ENCODE results near the gene USP46.

GRCh38 chr4:52687696-52688095, 28.6 kb upstream of the USP46 start:
- TF ChIP-seq CTCF (IDR thresholded peaks at IDR 0.05) (no peak), POLR2AphosphoS5 (IDR thresholded peaks at IDR 0.05) (no peak), POLR2A (IDR thresholded peaks at IDR 0.05) (no peak)
